Measurements from ENCODE around the gene TFDP1. TPM values are rescaled to one million over a fixed set of nuclear protein-coding genes. Genes with fewer than 3 reads are reported as not detected.

TFDP1 gene
- total RNA-seq, 3 donors from 2014 or later = 31.8 to 34.0 (median 33.3) TPM

DNA sequence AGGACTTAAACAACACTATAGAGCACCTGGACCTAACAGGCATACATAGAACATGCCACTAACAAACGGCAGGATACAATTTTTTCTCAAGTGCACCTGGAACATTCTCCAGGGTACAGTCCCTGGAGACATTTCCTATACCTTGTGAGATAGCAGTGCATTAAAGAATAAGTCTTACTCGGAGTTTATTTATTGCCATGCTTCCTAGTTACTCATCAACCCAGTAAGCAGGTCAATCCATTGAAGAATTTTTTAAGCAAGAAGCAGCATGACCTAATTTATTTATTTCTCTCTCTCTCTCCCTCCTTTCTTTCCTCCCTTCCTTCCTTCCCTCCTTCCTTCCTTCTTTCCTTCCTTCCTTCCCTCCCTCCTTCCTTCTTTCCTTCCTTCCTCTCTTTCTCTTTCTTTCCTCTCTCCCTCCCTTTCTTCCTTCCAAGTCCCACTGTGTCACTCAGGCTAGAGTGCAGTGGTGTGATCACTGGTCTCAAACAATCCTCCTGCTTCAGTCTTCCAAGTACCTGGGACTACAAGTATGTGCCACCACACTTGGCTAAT lies 6.6 kb upstream of the TFDP1 start:
- TF ChIP-seq POLR2AphosphoS5 (IDR thresholded peaks at IDR 0.05) = no peak
- TF ChIP-seq, protein P1, sequence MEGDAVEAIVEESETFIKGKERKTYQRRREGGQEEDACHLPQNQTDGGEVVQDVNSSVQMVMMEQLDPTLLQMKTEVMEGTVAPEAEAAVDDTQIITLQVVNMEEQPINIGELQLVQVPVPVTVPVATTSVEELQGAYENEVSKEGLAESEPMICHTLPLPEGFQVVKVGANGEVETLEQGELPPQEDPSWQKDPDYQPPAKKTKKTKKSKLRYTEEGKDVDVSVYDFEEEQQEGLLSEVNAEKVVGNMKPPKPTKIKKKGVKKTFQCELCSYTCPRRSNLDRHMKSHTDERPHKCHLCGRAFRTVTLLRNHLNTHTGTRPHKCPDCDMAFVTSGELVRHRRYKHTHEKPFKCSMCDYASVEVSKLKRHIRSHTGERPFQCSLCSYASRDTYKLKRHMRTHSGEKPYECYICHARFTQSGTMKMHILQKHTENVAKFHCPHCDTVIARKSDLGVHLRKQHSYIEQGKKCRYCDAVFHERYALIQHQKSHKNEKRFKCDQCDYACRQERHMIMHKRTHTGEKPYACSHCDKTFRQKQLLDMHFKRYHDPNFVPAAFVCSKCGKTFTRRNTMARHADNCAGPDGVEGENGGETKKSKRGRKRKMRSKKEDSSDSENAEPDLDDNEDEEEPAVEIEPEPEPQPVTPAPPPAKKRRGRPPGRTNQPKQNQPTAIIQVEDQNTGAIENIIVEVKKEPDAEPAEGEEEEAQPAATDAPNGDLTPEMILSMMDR (IDR thresholded peaks at IDR 0.05) = no peak
- no peak for TF ChIP-seq POLR2A (IDR thresholded peaks at IDR 0.05)
- Histone ChIP-seq H3K4me1 (no peaks in the 10 kb centered on the region), H3K27ac (no peak overlapping the region), H3K27me3 (no peaks in the 10 kb centered on the region), H3K9me3 (peaks cover 0 to 22% of the 10 kb centered on the region in 2 donors), H3K36me3 (no peaks in the 10 kb centered on the region), H3K4me3 (no peak overlapping the region)
- intact Hi-C loops (cut with DNase I; ENCODE audit: low total_unique reads) = no loop called here
- DNase-seq (ENCODE audit: low spot score in 2 of 2) = no peak

DNA sequence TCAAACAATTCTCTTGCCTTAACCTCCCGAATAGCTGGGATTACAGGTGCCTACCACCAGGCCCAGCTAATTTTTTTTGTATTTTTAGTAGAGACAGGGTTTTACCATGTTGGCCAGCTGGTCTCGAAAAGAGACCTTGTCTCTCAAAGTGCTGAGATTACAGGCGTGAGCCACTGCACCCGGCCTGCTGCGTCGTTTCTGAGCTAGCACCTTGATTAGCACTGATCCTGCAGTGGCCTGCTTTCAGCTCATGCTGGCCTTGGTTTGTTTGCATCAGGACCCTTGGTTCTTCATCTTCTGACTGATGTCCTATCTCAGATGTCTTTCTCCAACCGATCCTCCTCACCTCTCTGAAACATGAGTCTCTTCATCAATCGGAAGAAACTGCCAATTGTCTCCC lies 4.9 kb upstream of the TFDP1 start:
- no peaks in the 10 kb centered on the region for H3K4me1 ChIP-seq
- H3K9me3 ChIP-seq = peaks cover 0 to 22% of the 10 kb centered on the region in 2 donors
- H3K27ac ChIP-seq = no peak overlapping the region
- no peak overlapping the region for H3K4me3 ChIP-seq
- no peaks in the 10 kb centered on the region for H3K36me3 ChIP-seq
- DNase-seq (ENCODE audit: low spot score in 2 of 2) = no peak
- intact Hi-C loops (cut with DNase I; ENCODE audit: low total_unique reads) = no loop called here
- TF ChIP-seq POLR2A (IDR thresholded peaks at IDR 0.05) = no peak
- H3K27me3 ChIP-seq = no peaks in the 10 kb centered on the region

DNA sequence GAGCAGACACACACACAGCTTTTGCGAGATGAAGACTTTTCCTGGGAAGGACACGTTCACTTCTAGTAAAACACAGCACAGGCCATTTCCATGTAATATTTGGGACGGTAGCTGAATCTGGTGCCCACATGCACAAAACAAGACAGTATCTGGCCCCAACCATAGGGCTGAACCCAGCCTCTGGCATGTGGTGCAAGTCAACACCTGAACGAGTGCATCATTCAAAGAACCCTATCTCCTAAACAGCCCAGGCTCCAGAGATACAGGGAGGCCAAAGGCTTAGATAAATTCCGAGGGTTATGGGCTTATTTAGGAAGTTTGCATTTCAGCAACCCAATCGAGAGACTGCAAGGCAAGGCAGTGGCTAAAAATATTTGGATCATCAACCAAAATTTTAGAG lies 2.7 kb upstream of the TFDP1 start:
- intact Hi-C loops (cut with DNase I; ENCODE audit: low total_unique reads) = no loop called here
- no peak for TF ChIP-seq POLR2A (IDR thresholded peaks at IDR 0.05)
- no peak for TF ChIP-seq POLR2AphosphoS5 (IDR thresholded peaks at IDR 0.05)
- TF ChIP-seq, protein P1 (IDR thresholded peaks at IDR 0.05) = no peak
- no peaks in the 10 kb centered on the region for H3K36me3 ChIP-seq
- H3K27me3 ChIP-seq = no peaks in the 10 kb centered on the region
- no peak overlapping the region for H3K4me3 ChIP-seq
- H3K27ac ChIP-seq = no peak overlapping the region
- no peaks in the 10 kb centered on the region for H3K4me1 ChIP-seq
- DNase-seq (ENCODE audit: low spot score in 2 of 2) = no peak
- H3K9me3 ChIP-seq = peaks cover 0 to 11% of the 10 kb centered on the region in 2 donors

DNA sequence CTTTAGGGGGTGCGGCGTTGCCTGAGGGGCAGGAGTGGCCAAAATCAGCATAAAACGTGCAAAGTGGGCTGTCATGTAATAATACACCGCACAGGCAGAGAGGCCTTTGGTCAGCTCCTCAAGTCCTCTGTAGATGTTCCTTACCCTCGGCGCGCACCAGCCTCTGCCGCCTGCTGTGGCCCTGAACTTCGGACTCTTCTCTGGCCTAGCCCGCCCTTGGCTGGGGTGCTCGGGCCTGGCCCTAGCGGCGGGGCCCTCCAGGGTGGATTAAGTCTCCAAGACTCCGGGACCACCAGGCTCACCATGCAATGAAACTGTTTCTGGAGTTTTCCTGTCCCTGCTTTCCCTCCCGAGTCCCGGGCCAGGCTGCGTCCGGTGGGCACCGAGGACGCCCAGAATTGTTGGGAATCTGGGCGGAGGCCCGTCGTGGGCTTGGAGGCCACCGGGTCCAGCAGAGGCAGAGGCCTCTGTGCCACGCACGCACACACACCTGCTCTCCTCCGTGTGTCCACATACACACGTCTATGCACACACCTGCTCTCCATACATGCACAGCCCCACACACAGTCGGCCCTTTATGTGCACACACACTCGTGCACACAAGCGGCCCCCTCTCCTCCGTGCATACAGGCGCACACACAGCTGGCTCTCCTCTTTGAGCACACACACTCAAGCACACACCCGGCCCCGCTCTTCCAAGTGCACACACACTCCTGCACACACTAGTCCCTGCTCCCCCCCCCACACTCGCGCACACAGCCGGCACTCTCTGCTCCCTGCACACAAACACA lies 1.5 kb upstream of the TFDP1 start:
- intact Hi-C loops (cut with DNase I; ENCODE audit: low total_unique reads) = no loop called here
- Histone ChIP-seq H3K36me3 (no peaks in the 10 kb centered on the region), H3K4me3 (no peak overlapping the region), H3K27ac (no peak overlapping the region), H3K27me3 (no peaks in the 10 kb centered on the region), H3K4me1 (no peaks in the 10 kb centered on the region), H3K9me3 (peaks cover 0 to 2% of the 10 kb centered on the region in 2 donors)
- peak in 1 of 2 donors; percentile 24 for DNase-seq (ENCODE audit: low spot score in 2 of 2)
- TF ChIP-seq POLR2A (IDR thresholded peaks at IDR 0.05) = no peak
- no peak for TF ChIP-seq POLR2AphosphoS5 (IDR thresholded peaks at IDR 0.05)
- TF ChIP-seq, protein P1 (IDR thresholded peaks at IDR 0.05) = no peak

DNA sequence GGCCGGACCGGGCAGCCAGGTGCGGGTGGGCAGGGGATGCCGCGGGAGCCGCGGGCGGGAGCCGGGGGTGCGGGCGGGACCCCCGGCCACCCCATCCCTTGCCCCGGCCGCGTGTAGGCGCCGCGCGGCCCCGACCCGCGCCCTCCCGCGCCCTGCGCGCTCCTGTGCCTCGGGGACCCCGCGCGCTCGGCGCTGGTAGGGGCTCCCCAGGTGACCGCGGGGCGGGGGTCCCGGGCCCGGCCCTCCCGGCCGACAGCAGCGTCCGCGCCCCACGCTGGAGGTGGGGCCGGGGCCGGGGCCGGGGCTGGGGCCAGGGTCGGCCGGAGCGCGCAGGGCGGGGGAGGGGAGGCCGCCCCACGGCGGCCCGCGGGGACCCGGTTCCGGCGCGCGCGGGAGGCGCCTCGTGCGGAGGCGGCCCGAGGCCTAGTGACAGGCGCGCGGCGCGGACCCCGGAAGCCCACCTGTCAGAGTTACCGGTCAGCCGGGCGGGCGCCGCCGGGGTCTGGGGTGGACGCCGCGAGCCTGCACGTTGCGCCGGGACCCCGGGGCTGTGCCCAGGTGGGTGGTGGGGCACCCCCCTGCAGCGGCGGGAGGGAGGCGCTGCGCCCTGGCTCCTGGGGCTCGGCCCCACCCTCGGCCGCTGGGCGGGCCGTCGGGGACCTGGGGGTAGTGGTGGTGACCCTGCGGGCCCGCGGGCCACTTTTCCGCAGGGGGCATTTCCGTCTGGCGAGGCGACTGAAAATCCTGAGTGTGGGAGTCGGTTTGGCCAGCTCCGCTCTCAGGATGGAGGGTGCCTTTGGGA lies 518 bp downstream of the TFDP1 start:
- Histone ChIP-seq H3K27me3 (no peaks in the 10 kb centered on the region), H3K4me3 (peak overlapping the region; percentile 50 to 83 (median 59)), H3K36me3 (no peaks in the 10 kb centered on the region), H3K9me3 (no peaks in the 10 kb centered on the region), H3K4me1 (no peaks in the 10 kb centered on the region), H3K27ac (no peak overlapping the region)
- peak in 1 of 2 donors; percentile 35 for DNase-seq (ENCODE audit: low spot score in 2 of 2)
- intact Hi-C loops (cut with DNase I; ENCODE audit: low total_unique reads) = no loop called here
- TF ChIP-seq POLR2A (IDR thresholded peaks at IDR 0.05) = no peak
- TF ChIP-seq, protein P1 (IDR thresholded peaks at IDR 0.05) = no peak
- no peak for TF ChIP-seq POLR2AphosphoS5 (IDR thresholded peaks at IDR 0.05)

All from breast epithelium (tissue), 4 donors.